ENCODE measurements around the gene ADAMTSL1. TPM values are rescaled to one million over a fixed set of nuclear protein-coding genes. Genes with fewer than 3 reads are reported as not detected.

The ADAMTSL1 gene
- total RNA-seq, 1 experiment from 2014 or later = not detected

DNA sequence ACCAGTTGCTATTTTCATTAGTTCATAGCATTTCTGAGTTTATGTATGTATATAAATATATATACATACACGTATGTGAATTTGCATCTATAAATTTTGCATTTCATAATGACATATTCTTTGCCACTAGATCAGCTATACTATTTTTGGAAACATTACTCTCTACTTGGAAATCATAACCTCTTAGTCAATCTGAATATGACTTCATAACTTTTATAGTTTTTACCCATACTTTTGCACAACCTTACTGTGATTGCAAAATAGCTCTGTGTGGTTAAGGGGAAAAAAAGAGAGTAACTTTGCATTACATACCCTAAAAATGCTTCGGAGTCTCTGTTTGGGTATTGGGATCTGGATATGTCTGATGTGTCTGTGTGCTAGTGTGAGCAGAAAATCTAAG is 44.9 kb upstream of the ADAMTSL1 start:
- no TSS peak for BruUV-seq (replicated peaks)
- Mint-ChIP-seq H3K36me3 (ENCODE audit: insufficient read depth, unreplicated experiment) (no peaks in the 10 kb centered on the region), H3K4me1 (ENCODE audit: low read depth, unreplicated experiment) (peaks cover 11% of the 10 kb centered on the region), H3K27me3 (ENCODE audit: unreplicated experiment) (no peaks in the 10 kb centered on the region), H3K9me3 (ENCODE audit: low read depth, unreplicated experiment) (no peaks in the 10 kb centered on the region), H3K27ac (ENCODE audit: unreplicated experiment) (no peak overlapping the region), H3K4me3 (ENCODE audit: low read depth, unreplicated experiment) (no peak overlapping the region)
- DNase-seq = no peak
- CTCF ChIA-PET = no interaction called here
- intact Hi-C loops (cut with micrococcal nuclease; ENCODE audit: unreplicated experiment) = no loop called here
- no peak for TF ChIP-seq CTCF (IDR thresholded peaks at IDR 0.05; ENCODE audit: unreplicated experiment)

DNA sequence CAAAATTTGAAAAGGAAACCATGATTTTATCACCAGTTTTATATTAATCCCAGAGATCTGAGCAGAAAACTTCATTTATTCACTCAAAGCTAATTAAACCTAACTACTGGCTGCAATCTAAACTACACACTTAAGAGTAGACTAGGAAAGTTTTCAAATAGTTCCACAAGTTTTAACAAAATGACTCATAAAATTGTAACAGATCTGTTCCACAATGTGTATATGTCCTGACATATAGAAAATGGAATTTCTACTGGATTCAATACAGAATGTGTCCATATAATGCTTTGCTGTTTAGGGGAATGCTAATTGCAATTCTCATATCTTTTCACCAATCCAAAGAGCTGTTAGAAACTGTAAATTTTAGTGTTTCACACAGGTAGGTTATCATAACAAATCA is 40.3 kb upstream of the ADAMTSL1 start:
- H3K27ac Mint-ChIP-seq (ENCODE audit: unreplicated experiment) = no peak overlapping the region
- H3K36me3 Mint-ChIP-seq (ENCODE audit: insufficient read depth, unreplicated experiment) = peaks cover 2% of the 10 kb centered on the region
- no TSS peak for BruUV-seq (replicated peaks)
- no peaks in the 10 kb centered on the region for H3K9me3 Mint-ChIP-seq (ENCODE audit: low read depth, unreplicated experiment)
- CTCF ChIA-PET = no interaction called here
- H3K27me3 Mint-ChIP-seq (ENCODE audit: unreplicated experiment) = no peaks in the 10 kb centered on the region
- intact Hi-C loops (cut with micrococcal nuclease; ENCODE audit: unreplicated experiment) = no loop called here
- no peak for TF ChIP-seq CTCF (IDR thresholded peaks at IDR 0.05; ENCODE audit: unreplicated experiment)
- peaks cover 13% of the 10 kb centered on the region for H3K4me1 Mint-ChIP-seq (ENCODE audit: low read depth, unreplicated experiment)
- no peak for DNase-seq
- H3K4me3 Mint-ChIP-seq (ENCODE audit: low read depth, unreplicated experiment) = no peak overlapping the region

DNA sequence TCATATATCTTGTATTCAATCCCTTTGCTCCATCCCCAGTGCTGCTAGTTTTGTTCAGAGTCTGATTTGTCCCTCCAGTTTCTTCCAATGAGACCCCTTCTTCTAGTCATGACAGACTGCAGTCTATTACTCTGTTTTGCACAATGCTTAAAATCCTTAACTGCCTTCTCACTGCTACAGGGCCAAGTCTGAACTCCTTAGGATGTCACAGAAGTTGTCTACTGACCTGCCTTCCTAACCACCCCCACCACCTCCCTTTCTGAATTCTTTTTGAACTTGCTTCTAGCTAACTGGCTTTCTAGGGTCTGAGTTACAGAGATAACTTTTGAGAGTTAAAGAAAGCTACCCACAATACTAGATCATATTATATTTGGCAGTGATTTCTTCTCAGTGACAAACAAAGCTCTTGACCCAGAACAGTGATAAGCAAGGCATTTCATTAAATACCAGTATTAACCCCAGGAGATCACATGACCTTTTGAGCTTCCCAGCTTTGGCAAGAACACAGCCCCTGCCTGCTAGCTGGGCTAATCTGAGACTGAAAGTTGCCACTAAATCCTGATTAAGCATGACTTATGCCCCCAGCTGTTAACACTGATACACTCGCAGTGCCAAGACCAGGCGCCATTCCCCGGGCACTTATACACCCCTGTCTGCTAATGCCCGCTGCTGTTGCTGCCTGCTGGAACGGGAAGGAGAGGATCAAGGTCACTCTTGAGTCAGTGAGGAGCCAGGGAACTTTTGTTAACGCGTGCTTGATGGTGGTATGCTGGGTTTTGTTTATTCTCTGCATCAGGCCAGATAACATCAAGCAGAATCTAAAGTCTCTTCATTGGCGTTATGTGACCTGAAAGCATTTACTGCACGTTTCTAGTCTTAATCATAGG is 36.4 kb upstream of the ADAMTSL1 start:
- peaks cover 4% of the 10 kb centered on the region for H3K36me3 Mint-ChIP-seq (ENCODE audit: insufficient read depth, unreplicated experiment)
- H3K4me3 Mint-ChIP-seq (ENCODE audit: low read depth, unreplicated experiment) = peak overlapping the region; percentile 18
- TF ChIP-seq CTCF (IDR thresholded peaks at IDR 0.05; ENCODE audit: unreplicated experiment) = no peak
- no peak for DNase-seq
- CTCF ChIA-PET = interaction anchor here (0.5 kb wide), 1 partner anchor 1086 kb away, joined by 4 read pairs; no protein-coding TSS in a partner anchor
- H3K4me1 Mint-ChIP-seq (ENCODE audit: low read depth, unreplicated experiment) = peaks cover 17% of the 10 kb centered on the region
- no peak overlapping the region for H3K27ac Mint-ChIP-seq (ENCODE audit: unreplicated experiment)
- no peaks in the 10 kb centered on the region for H3K9me3 Mint-ChIP-seq (ENCODE audit: low read depth, unreplicated experiment)
- H3K27me3 Mint-ChIP-seq (ENCODE audit: unreplicated experiment) = no peaks in the 10 kb centered on the region
- BruUV-seq (replicated peaks) = no TSS peak
- intact Hi-C loops (cut with micrococcal nuclease; ENCODE audit: unreplicated experiment) = no loop called here

GRCh38 chr9:18438300-18438925 is 35.5 kb upstream of the ADAMTSL1 start:
- H3K4me3 Mint-ChIP-seq (ENCODE audit: low read depth, unreplicated experiment) = peak overlapping the region; percentile 18
- no peaks in the 10 kb centered on the region for H3K9me3 Mint-ChIP-seq (ENCODE audit: low read depth, unreplicated experiment)
- DNase-seq = no peak
- no peak for TF ChIP-seq CTCF (IDR thresholded peaks at IDR 0.05; ENCODE audit: unreplicated experiment)
- no peak overlapping the region for H3K27ac Mint-ChIP-seq (ENCODE audit: unreplicated experiment)
- BruUV-seq (replicated peaks) = no TSS peak
- H3K4me1 Mint-ChIP-seq (ENCODE audit: low read depth, unreplicated experiment) = peaks cover 17% of the 10 kb centered on the region
- CTCF ChIA-PET = no interaction called here
- intact Hi-C loops (cut with micrococcal nuclease; ENCODE audit: unreplicated experiment) = no loop called here
- peaks cover 4% of the 10 kb centered on the region for H3K36me3 Mint-ChIP-seq (ENCODE audit: insufficient read depth, unreplicated experiment)
- no peaks in the 10 kb centered on the region for H3K27me3 Mint-ChIP-seq (ENCODE audit: unreplicated experiment)
